SH-SY5Y (cell line): ENCODE measurements around the gene FAM240A.

Source experiments
- GATA2 ChIP-seq: IDR thresholded peaks from 2 replicates; pipeline ENCODE4 v1.6.1; 2011; ENCODE audit warnings: mild to moderate bottlenecking, low read depth, low read length
- GATA3 ChIP-seq: IDR thresholded peaks from 2 replicates; pipeline ENCODE4 v1.6.1; 2011; ENCODE audit warnings: low read depth, mild to moderate bottlenecking, low read length, moderate library complexity

DNA sequence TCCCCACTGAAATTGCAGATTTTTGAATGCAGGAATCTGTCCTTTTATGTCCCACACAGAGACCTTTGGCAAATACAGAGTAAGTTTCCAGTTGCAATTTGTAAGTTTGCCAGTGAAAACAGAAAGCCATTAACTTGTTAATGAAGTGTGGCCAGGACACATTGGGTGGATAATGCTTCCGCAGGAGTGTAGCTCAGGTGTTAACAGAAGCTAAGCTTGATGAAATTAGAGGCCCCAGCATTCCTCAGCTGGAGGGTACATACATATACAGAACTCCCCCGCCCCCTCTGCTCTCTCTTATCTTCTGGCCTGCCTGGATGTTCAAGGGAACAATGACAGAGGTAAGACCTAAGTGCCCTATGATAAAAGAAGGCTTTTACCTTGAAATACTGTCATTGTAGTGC is 38.1 kb upstream of the FAM240A start:
- TF ChIP-seq GATA3 (no peak), GATA2 (no peak)
